Hepatocyte (in vitro differentiated cells): Measurements from ENCODE around the gene ANK2.

Experiments used
- EZH2phosphoT487 ChIP-seq: fragments of 200-600 bp; sonication (generic); IDR thresholded peaks from one replicate; pipeline ENCODE4 v1.6.1; 2018; ENCODE audit warnings: antibody characterized with exemption, mild to moderate bottlenecking, low read depth, moderate library complexity; ENCODE audit not compliant: unreplicated experiment, severe bottlenecking
- TF ChIP-seq, protein P1 (sequence below): fragments of 200-600 bp; sonication (generic); IDR thresholded peaks from 2 replicates; pipeline ENCODE4 v1.5.1; 2016; ENCODE audit warnings: antibody characterized with exemption, mild to moderate bottlenecking; ENCODE audit not compliant: poor library complexity

GRCh38 chr4:113071805-113072204, 22.4 kb downstream of the ANK2 start:
- TF ChIP-seq, protein P1, sequence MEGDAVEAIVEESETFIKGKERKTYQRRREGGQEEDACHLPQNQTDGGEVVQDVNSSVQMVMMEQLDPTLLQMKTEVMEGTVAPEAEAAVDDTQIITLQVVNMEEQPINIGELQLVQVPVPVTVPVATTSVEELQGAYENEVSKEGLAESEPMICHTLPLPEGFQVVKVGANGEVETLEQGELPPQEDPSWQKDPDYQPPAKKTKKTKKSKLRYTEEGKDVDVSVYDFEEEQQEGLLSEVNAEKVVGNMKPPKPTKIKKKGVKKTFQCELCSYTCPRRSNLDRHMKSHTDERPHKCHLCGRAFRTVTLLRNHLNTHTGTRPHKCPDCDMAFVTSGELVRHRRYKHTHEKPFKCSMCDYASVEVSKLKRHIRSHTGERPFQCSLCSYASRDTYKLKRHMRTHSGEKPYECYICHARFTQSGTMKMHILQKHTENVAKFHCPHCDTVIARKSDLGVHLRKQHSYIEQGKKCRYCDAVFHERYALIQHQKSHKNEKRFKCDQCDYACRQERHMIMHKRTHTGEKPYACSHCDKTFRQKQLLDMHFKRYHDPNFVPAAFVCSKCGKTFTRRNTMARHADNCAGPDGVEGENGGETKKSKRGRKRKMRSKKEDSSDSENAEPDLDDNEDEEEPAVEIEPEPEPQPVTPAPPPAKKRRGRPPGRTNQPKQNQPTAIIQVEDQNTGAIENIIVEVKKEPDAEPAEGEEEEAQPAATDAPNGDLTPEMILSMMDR = no peak
- no peak for TF ChIP-seq EZH2phosphoT487
